ENCODE data around the gene KCNK16. TPM values are rescaled to one million over a fixed set of nuclear protein-coding genes. Genes with fewer than 3 reads are reported as not detected.
A peak's percentile ranks its signal among the peaks of the same experiment; 100 is the strongest.

Gene KCNK16
- total and polyA plus RNA-seq, 2 of the 13 experiments (the other 11 are each of a cell fraction or from before 2014, with no cell fraction given) = not detected

- FAIRE-seq (no peak), DNase-seq (ENCODE audit: low spot score) (no peak), ATAC-seq (no peak)
- Histone ChIP-seq H3K9me3 (ENCODE audit: low read length) (no peaks in the 10 kb centered on the region), H3K9ac (ENCODE audit: insufficient read depth, low read depth, low read length) (no peak overlapping the region), H4K20me1 (ENCODE audit: insufficient read depth, low read length) (no peaks in the 10 kb centered on the region), H3K27me3 (ENCODE audit: control insufficient read depth in 1 of 2, insufficient read depth in 2 of 2, low read length in 2 of 2) (peaks cover 0 to 2% of the 10 kb centered on the region in 2 experiments; a peak in 1 of 5 replicates), H3K4me1 (ENCODE audit: insufficient read depth, low read length) (peaks cover 14% of the 10 kb centered on the region), H2AFZ (ENCODE audit: low read length) (no peak overlapping the region), H3K4me2 (ENCODE audit: low read depth, low read length) (no peak overlapping the region), H3K79me2 (ENCODE audit: insufficient read depth, low read length) (no peaks in the 10 kb centered on the region), H3K4me3 (replicated peaks in 1 of 3; ENCODE audit: insufficient read depth in 1 of 3, low read depth in 2 of 3, low read length in 3 of 3) (no peak overlapping the region), H3K27ac (ENCODE audit: extremely low read length, insufficient read depth, low read length) (no peak overlapping the region), H3K36me3 (replicated peaks in 1 of 2; ENCODE audit: control insufficient read depth in 1 of 2, insufficient read depth in 2 of 2, low read length in 2 of 2) (no peaks in the 10 kb centered on the region)
- intact Hi-C loops (cut with micrococcal nuclease; ENCODE audit: unreplicated experiment) = no loop called here
- no TSS peak for BruUV-seq (replicated peaks)
- POLR2A ChIA-PET = no interaction called here
- in situ Hi-C loops (cut with HindIII; ENCODE audit: extremely low pct_ligation_motif_present, low pct_unique_long_range_greater_than_20kb) = no loop called here
- TF ChIP-seq NR0B2 (CRISPR knock-in tag; IDR thresholded peaks at IDR 0.05) (no peak), RAD51 (IDR thresholded peaks at IDR 0.05; ENCODE audit: borderline replicate concordance) (no peak), ZNF468 (CRISPR knock-in tag; IDR thresholded peaks at IDR 0.05) (no peak), SYNCRIP (IDR thresholded peaks at IDR 0.05; ENCODE audit: insufficient read depth, low read depth, low read length) (no peak), ATF4 (CRISPR knock-in tag; IDR thresholded peaks at IDR 0.05) (peak in 1 of 2 experiments; percentile 19; a peak in 1 of 4 replicates)
- 17% methylated on average over 5 of the region's 5 CpGs for WGBS (ENCODE audit: low lambda C conversion rate)
- CTCF ChIA-PET (ENCODE audit: low intra/inter-chr PET ratio, low total read pairs) = no interaction called here
Measured at GRCh38 chr6:39294133-39294532, 28.4 kb downstream of the KCNK16 start.

DNA sequence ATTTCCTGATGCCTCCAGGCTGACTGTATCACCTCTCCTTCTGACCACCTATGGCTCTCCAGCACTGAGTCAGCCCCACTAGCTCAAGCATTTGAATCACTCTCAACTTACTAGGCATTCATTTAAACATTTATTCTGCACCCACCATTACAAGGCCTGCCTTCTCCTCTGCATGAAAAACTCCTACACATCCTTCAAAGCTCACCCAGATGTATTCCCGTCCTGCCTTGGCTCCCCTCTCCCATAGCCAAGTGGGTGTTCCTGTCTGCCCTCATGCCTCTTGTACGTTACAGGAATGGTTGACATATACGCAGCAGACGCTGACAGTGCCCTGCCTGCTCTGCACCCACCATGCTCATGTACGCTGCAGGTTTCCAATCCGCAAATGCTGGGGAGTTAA, 29.9 kb downstream of the KCNK16 start:
- DNase-seq (ENCODE audit: low spot score) = no peak
- TF ChIP-seq HOXA3 (CRISPR knock-in tag; IDR thresholded peaks at IDR 0.05) (no peak), ZSCAN31 (CRISPR knock-in tag; IDR thresholded peaks at IDR 0.05; ENCODE audit: low read depth) (no peak), HOXA7 (CRISPR knock-in tag; IDR thresholded peaks at IDR 0.05) (no peak), ZNF292 (CRISPR knock-in tag; IDR thresholded peaks at IDR 0.05; ENCODE audit: borderline replicate concordance, low read depth) (no peak), ZNF549 (CRISPR knock-in tag; IDR thresholded peaks at IDR 0.05) (no peak), GATAD2A (CRISPR knock-in tag; IDR thresholded peaks at IDR 0.05) (no peak), MED1 (CRISPR knock-in tag; IDR thresholded peaks at IDR 0.05) (no peak)
- TF ChIP-seq, protein P1, sequence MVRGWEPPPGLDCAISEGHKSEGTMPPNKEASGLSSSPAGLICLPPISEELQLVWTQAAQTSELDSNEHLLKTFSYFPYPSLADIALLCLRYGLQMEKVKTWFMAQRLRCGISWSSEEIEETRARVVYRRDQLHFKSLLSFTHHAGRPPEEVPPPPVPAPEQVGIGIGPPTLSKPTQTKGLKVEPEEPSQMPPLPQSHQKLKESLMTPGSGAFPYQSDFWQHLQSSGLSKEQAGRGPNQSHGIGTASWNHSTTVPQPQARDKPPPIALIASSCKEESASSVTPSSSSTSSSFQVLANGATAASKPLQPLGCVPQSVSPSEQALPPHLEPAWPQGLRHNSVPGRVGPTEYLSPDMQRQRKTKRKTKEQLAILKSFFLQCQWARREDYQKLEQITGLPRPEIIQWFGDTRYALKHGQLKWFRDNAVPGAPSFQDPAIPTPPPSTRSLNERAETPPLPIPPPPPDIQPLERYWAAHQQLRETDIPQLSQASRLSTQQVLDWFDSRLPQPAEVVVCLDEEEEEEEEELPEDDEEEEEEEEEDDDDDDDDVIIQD (CRISPR knock-in tag; IDR thresholded peaks at IDR 0.05; ENCODE audit: low read depth) = no peak
- TF ChIP-seq, protein P2, sequence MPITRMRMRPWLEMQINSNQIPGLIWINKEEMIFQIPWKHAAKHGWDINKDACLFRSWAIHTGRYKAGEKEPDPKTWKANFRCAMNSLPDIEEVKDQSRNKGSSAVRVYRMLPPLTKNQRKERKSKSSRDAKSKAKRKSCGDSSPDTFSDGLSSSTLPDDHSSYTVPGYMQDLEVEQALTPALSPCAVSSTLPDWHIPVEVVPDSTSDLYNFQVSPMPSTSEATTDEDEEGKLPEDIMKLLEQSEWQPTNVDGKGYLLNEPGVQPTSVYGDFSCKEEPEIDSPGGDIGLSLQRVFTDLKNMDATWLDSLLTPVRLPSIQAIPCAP (CRISPR knock-in tag; IDR thresholded peaks at IDR 0.05; ENCODE audit: low read depth) = no peak
- TF ChIP-seq, protein P3, sequence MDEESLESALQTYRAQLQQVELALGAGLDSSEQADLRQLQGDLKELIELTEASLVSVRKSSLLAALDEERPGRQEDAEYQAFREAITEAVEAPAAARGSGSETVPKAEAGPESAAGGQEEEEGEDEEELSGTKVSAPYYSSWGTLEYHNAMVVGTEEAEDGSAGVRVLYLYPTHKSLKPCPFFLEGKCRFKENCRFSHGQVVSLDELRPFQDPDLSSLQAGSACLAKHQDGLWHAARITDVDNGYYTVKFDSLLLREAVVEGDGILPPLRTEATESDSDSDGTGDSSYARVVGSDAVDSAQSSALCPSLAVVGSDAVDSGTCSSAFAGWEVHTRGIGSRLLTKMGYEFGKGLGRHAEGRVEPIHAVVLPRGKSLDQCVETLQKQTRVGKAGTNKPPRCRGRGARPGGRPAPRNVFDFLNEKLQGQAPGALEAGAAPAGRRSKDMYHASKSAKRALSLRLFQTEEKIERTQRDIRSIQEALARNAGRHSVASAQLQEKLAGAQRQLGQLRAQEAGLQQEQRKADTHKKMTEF (CRISPR knock-in tag; IDR thresholded peaks at IDR 0.05) = no peak
- FAIRE-seq = no peak
- BruUV-seq (replicated peaks) = no TSS peak
- CTCF ChIA-PET (ENCODE audit: low intra/inter-chr PET ratio, low total read pairs) = no interaction called here
- no peaks in the 10 kb centered on the region for H3K9me3 ChIP-seq (ENCODE audit: low read length)
- no peak for ATAC-seq
- H2AFZ ChIP-seq (ENCODE audit: low read length) = no peak overlapping the region
- H3K36me3 ChIP-seq (replicated peaks in 1 of 2; ENCODE audit: control insufficient read depth in 1 of 2, insufficient read depth in 2 of 2, low read length in 2 of 2) = no peaks in the 10 kb centered on the region
- POLR2A ChIA-PET = no interaction called here
- no peaks in the 10 kb centered on the region for H4K20me1 ChIP-seq (ENCODE audit: insufficient read depth, low read length)
- no peak overlapping the region for H3K4me3 ChIP-seq (replicated peaks in 1 of 3; ENCODE audit: insufficient read depth in 1 of 3, low read depth in 2 of 3, low read length in 3 of 3)
- no peaks in the 10 kb centered on the region for H3K79me2 ChIP-seq (ENCODE audit: insufficient read depth, low read length)
- no peak overlapping the region for H3K4me2 ChIP-seq (ENCODE audit: low read depth, low read length)
- in situ Hi-C loops (cut with HindIII; ENCODE audit: extremely low pct_ligation_motif_present, low pct_unique_long_range_greater_than_20kb) = no loop called here
- peaks cover 4% of the 10 kb centered on the region for H3K4me1 ChIP-seq (ENCODE audit: insufficient read depth, low read length)
- 55% methylated on average over 5 of the region's 6 CpGs for WGBS (ENCODE audit: low lambda C conversion rate)
- H3K9ac ChIP-seq (ENCODE audit: insufficient read depth, low read depth, low read length) = no peak overlapping the region
- intact Hi-C loops (cut with micrococcal nuclease; ENCODE audit: unreplicated experiment) = no loop called here
- no peaks in the 10 kb centered on the region; a peak in 1 of 5 replicates for H3K27me3 ChIP-seq (ENCODE audit: control insufficient read depth in 1 of 2, insufficient read depth in 2 of 2, low read length in 2 of 2)
- H3K27ac ChIP-seq (ENCODE audit: extremely low read length, insufficient read depth, low read length) = no peak overlapping the region

Data from HepG2 (cell line).